Prostate gland (tissue), 2 donors: ENCODE measurements around the gene URM1. TPM values are rescaled to one million over a fixed set of nuclear protein-coding genes. Genes with fewer than 3 reads are reported as not detected.

Experiments used
- DNase-seq: peaks from one replicate; pipeline ENCODE4 v3.0.0-alpha.2; 2019; ENCODE audit warnings: low spot score
- H3K27ac ChIP-seq, 2 donors: fragments of 200-600 bp; sonication (generic); 2 replicates each; pipeline ENCODE4 v1.5.1; 2017 to 2019
- H3K27me3 ChIP-seq: fragments of 200-600 bp; sonication (generic); replicated peaks from 2 replicates; pipeline ENCODE4 v1.5.1; 2019; ENCODE audit not compliant: insufficient read depth
- H3K36me3 ChIP-seq, 2 donors: fragments of 200-600 bp; sonication (generic); 1 replicate in 1 of 2; 2 replicates in 1 of 2; pipeline versions ENCODE4 v1.5.1 to v1.8.1; 2017 to 2019
- H3K4me1 ChIP-seq: fragments of 200-600 bp; sonication (generic); replicated peaks from 2 replicates; pipeline ENCODE4 v1.5.1; 2019
- H3K4me3 ChIP-seq, 2 donors: fragments of 200-600 bp; sonication (generic); 2 replicates each; pipeline ENCODE4 v1.5.1; 2017 to 2019
- H3K9me3 ChIP-seq: fragments of 200-600 bp; sonication (generic); 2 replicates; pipeline ENCODE4 v1.5.1; 2017
- POLR2A ChIP-seq: fragments of 450-650 bp; IDR thresholded peaks from one replicate; pipeline ENCODE4 v1.6.1; 2016; ENCODE audit warnings: antibody characterized with exemption, mild to moderate bottlenecking
- POLR2AphosphoS5 ChIP-seq: sonication (generic); formaldehyde crosslinking; IDR thresholded peaks from one replicate; pipeline ENCODE4 v1.6.1; 2017; ENCODE audit warnings: antibody characterized with exemption
- WGBS: methylation state at CpG from one replicate; pipeline ENCODE4 v1.1.5; 2018; 5-methylcytosine and 5-hydroxymethylcytosine counted together
- intact Hi-C: fragments of 100-400 bp; cut with DNase I; formaldehyde crosslinking; loops from one replicate; pipeline ENCODE4 v1.14.2; 2022
- total RNA-seq, 2 donors: library from RNA; depleted of rRNA; stranded (reverse); fragments of >200 nt; gene quantifications; one replicate each; pipeline ENCODE4 v1.1.0, GENCODE V29; 2016
- TF ChIP-seq, protein P1 (sequence below), 4 experiments: fragments of 200-600 bp in 2 of 4; fragments of 450-650 bp in 2 of 4; sonication (generic) in 2 of 4; IDR thresholded peaks; 1 replicate in 3 of 4; 2 replicates in 1 of 4; pipeline ENCODE4 v1.5.1; 2016 to 2019; ENCODE audit warnings: antibody characterized with exemption in 4 of 4, mild to moderate bottlenecking in 2 of 4, moderate library complexity in 2 of 4

Gene URM1
- total RNA-seq, 2 donors from 2014 or later = 33.2 to 41.7 TPM

DNA sequence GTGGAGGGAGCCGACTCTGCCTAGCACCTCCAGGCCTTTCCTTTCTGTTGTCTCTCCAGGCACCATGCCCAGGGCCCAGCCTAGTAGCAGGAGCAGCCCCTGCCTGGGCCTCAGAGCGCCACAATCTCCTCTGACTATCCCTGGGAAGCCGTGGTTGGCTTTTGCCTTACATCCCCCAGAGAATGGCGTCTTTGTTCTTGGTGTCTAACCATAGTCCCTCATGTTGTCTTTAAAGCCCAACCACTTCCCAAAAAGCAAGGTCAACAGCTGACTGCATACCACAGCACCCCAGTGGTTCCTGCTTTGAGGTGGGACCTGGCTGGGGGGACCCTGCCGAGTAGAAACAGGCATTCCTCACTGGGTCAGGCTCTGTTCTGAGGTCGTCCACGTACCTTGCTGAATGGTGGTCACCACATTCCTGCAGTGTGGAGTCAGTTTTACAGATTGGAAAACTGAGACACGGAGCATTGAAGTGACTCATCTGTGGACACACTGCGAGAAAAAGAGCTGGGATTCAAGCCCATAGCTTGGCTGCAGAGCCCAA lies 35.7 kb downstream of the URM1 start:
- Histone ChIP-seq H3K9me3 (no peaks in the 10 kb centered on the region), H3K36me3 (no peaks in the 10 kb centered on the region), H3K27ac (no peak overlapping the region), H3K4me3 (no peak overlapping the region), H3K27me3 (no peaks in the 10 kb centered on the region), H3K4me1 (no peaks in the 10 kb centered on the region)
- TF ChIP-seq POLR2AphosphoS5 (no peak), POLR2A (no peak)
- TF ChIP-seq, protein P1, sequence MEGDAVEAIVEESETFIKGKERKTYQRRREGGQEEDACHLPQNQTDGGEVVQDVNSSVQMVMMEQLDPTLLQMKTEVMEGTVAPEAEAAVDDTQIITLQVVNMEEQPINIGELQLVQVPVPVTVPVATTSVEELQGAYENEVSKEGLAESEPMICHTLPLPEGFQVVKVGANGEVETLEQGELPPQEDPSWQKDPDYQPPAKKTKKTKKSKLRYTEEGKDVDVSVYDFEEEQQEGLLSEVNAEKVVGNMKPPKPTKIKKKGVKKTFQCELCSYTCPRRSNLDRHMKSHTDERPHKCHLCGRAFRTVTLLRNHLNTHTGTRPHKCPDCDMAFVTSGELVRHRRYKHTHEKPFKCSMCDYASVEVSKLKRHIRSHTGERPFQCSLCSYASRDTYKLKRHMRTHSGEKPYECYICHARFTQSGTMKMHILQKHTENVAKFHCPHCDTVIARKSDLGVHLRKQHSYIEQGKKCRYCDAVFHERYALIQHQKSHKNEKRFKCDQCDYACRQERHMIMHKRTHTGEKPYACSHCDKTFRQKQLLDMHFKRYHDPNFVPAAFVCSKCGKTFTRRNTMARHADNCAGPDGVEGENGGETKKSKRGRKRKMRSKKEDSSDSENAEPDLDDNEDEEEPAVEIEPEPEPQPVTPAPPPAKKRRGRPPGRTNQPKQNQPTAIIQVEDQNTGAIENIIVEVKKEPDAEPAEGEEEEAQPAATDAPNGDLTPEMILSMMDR (IDR thresholded peaks at IDR 0.05) = no peak
- no peak for DNase-seq
- 71% methylated on average over 9 of the region's 9 CpGs for WGBS
- intact Hi-C loops = no loop called here

DNA sequence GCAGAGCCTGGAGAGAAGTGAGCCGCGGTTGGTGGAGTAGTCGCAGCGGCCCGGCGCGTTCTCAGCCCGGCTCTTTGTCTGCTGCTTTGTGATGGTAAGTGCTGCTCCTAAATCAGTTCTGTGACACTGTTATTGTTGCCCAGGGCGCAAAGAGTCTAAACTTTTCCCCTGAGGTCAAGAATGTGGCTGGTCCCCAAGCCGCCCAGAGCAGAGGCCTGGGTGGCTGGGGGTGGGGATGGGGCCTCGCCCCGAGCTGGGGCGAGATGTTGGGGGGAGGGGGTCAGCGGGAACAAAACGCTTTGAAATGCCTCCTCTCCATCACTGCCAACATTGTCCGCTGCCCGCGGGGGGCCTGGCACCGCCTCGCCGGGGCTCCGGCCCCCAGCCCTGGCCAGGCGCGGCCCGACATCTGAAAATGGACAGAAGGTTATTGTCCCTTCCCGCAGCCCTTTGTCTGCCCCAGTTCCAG lies 37.8 kb downstream of the URM1 start:
- intact Hi-C loops = no loop called here
- no peak for DNase-seq
- Histone ChIP-seq H3K9me3 (no peaks in the 10 kb centered on the region), H3K36me3 (no peaks in the 10 kb centered on the region), H3K27me3 (no peaks in the 10 kb centered on the region), H3K4me3 (no peak overlapping the region), H3K4me1 (no peaks in the 10 kb centered on the region), H3K27ac (no peak overlapping the region)
- TF ChIP-seq, protein P1 (IDR thresholded peaks at IDR 0.05) = no peak
- TF ChIP-seq POLR2A = no peak
- TF ChIP-seq POLR2AphosphoS5 = no peak
- 36% methylated on average over 26 of the region's 26 CpGs for WGBS

DNA sequence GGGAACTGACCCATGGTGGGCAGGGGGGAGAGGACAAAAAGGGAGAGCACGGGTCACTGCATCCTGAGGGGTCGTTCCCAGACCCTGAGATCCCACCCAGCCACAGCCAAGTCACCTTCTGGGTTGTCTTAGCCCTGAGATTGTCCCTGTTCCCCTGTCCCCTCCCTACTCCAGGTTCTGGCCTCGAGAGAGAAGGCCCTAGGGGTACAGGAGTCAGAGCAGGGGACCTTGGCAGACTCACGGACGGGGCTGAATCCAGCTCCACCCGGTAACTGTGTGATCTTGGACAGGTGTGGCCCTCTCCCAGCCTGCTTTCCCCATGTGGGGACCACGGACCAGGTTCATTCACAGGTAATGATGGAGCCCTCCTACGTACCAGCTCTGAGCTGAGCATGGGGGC lies 38.3 kb downstream of the URM1 start:
- Histone ChIP-seq H3K4me3 (no peak overlapping the region), H3K27me3 (no peaks in the 10 kb centered on the region), H3K27ac (no peak overlapping the region), H3K9me3 (no peaks in the 10 kb centered on the region), H3K4me1 (no peaks in the 10 kb centered on the region), H3K36me3 (no peaks in the 10 kb centered on the region)
- DNase-seq = no peak
- no peak for TF ChIP-seq POLR2AphosphoS5
- TF ChIP-seq POLR2A = no peak
- TF ChIP-seq, protein P1 (IDR thresholded peaks at IDR 0.05) = no peak
- WGBS = 69% methylated on average over 8 of the region's 8 CpGs
- intact Hi-C loops = no loop called here

DNA sequence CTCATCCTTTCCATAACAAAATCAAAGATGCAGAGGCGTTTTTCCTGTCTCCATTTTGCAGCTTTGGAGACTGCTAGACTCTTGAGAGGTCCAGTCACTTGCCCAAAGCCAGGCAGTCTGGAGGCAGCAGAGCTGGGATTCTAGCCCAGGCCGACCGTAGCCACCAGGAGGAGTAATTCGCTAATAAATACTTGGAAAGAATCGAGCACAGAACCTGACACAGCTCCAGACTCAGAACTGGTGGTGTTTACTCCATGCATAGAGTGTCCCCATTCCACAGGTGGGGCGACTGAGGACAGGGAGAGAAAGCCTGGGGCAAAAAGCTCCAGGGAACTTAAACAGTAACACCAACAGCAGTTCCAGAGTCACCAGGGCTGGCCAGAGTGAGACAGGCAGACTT lies 38.8 kb downstream of the URM1 start:
- Histone ChIP-seq H3K4me3 (no peak overlapping the region), H3K36me3 (no peaks in the 10 kb centered on the region), H3K4me1 (no peaks in the 10 kb centered on the region), H3K9me3 (no peaks in the 10 kb centered on the region), H3K27ac (no peak overlapping the region), H3K27me3 (no peaks in the 10 kb centered on the region)
- intact Hi-C loops = loop anchor here (5.0 kb wide), 1 partner anchor 48 kb away; no protein-coding TSS in a partner anchor
- WGBS = 42% methylated on average over 6 of the region's 6 CpGs
- no peak for TF ChIP-seq POLR2A
- TF ChIP-seq, protein P1 (IDR thresholded peaks at IDR 0.05) = no peak
- no peak for TF ChIP-seq POLR2AphosphoS5
- no peak for DNase-seq
